Epidermal melanocyte (primary cell): Measurements from ENCODE around the gene SMARCAL1.
"Not testable (repeated sequence)": the region's sequence is repeated elsewhere in the genome, so short reads cannot be mapped to it uniquely, and the experiment has no call there.

Source experiments
- DNase-seq: peaks from one replicate; pipeline ENCODE4 v3.0.0; 2011; ENCODE audit warnings: low spot score; ENCODE audit not compliant: insufficient read length

The SMARCAL1 gene

DNA sequence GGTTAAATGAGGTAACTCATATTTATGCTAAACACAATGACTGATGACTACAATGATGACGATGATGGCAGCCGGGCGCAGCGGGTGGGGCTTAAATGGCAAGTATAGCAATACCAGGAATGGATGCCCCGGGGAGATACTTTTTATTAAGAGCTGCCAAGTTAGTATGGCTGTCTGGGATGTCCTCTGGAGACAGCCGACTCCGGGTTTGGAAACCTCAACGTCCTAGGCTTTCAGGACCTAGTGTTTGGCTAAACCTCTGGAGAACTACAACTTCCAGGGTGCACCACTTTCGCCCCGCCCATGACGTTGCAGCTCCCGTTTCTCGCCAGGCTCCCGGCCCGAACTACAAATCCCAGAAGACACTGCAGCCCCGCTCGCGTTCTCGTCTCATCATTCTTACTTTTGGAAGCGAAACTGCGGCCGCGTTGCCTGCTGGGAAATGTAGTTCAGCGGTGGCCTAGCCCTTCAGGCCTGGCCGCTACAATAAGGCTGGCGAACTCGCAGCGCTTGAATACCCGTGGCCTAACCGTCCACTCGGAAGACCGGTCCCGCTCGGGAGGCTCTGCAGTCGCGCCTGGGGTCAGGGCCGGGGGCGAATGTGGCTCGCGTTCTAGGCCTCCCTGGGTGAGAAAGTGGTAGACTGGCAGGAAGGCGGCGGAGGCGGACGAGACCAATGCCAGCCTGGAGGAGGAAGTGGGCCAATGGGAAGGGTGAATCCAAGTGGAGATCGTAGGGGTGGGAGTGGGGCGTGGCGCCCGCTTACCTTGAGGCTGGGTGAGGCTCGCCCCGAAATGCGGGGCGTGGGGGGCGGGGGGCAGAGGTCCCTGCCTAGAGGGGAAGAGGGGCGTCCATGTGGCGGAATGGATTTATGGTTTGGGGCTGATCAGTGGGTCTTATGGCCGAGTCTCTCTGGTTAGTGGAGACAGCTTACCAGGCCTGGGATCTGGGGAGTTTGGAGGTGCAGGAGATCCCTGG lies at the start of gene SMARCAL1:
Gene SMARCAL1, plus strand, starts transcription at position 463 of the 978 bp plus-strand sequence. CDS start 2,221 bp downstream, outside the sequence.
- peak; percentile 82 for DNase-seq

DNA sequence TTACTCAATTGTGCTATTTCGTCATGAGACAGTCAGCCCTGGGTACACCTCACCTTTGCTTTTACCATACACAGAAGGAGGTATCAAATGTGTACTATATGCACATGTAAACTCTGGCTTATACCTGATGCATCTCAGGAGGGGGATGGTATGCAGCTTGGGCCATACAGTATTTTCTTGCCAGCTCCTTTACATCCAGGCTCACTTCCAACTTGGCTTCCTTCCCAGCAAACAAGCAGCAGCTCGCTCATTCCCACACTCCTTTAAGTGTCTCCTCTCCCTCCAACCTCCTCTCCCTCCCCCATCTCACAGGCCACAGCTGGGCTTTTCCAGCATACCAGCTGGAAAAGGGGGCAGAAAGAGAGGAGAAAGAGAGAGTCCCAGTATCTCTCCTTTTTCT lies 49.6 kb upstream of the SMARCAL1 start:
- no peak for DNase-seq

DNA sequence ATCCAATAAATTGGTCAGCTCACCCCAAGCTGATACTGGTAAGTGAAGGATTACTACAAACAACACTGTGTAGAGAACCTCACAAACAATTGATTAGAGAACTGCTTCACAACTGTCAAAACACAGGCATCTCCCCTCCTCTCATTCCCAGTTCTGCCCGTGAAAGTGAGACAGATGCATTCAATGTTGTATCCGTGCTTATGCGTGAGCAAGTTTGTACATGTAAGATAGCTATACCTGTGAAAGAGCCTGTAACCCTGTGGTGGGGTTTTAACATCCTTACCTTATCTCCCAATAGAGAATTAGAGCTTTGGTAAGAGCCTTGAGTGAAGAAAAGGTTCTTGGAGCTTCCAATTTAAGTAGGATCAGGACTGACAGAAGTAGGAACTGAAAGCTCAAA lies 49.1 kb upstream of the SMARCAL1 start:
- DNase-seq, result no peak

DNA sequence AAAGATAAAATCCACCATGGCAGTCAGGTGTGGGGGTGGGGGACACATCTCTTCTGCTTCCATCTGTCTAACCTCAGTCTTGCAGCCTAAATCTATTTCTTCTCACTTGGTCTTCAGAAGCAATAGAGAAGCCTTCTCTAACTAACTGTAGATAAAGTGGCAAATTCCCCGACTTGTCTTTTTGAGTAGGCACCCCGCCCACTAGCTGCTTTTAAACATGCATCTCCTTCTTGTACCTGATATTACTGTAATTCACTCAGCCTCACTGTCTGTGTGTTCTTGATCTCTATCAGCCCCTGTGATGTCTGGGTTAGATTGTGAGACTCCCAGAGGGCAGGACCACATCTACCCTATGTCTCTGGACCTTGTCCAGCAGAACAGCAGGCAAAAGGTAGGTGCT lies 46.8 kb upstream of the SMARCAL1 start:
- no peak for DNase-seq

DNA sequence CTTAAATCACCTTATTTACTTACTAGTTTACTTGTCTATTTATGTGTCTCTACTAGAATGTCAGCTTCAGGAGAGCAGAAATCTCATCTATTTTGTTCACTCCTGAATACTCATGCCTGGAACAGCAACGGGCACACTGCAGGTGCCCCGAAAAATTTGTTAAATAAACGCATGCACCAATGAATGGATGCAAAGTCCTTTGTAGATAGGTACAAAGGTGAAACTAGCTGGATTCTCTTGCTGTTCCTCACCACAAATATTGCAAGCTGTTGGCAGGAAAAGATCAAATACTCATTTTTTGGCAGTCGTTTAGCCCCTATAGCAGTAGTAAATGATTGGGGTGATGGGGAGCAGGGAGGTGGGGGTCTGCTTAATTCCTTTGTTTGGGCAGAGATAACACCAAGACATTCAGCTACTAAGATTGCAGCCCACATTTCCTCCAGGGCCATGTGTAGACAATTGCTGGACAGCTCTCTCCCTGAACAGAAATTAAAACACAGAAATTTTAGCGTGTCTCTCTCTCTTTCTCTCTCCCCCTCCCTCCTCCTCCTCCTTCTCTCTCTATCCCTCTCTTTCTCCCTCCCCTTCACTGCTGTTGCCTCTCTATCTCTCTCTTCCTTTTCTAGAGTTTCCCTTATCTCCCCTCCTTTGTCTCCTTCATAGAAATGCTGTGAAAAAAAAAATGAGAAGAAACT lies 45.4 kb upstream of the SMARCAL1 start:
- no peak for DNase-seq

DNA sequence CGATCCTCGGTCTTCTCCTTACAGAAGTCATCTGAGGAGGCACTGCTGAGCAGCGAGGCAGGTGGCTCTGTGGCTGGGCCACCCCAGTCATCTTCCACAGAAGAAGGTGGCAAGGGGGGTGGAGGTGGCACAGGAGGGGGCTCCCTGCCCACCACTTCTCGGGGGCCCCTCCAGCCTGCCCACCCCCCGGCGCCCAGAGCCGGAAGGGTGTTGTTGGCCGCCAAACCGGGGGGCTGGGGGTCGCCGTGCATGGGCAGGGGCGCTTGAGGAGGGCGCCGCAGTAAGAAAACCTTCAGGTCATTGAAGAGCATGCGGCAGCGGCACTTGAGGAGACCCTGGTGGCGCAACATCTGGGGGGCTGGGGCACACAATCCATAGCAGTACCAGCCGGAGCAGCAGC lies 42.5 kb upstream of the SMARCAL1 start:
- no peak for DNase-seq

DNA sequence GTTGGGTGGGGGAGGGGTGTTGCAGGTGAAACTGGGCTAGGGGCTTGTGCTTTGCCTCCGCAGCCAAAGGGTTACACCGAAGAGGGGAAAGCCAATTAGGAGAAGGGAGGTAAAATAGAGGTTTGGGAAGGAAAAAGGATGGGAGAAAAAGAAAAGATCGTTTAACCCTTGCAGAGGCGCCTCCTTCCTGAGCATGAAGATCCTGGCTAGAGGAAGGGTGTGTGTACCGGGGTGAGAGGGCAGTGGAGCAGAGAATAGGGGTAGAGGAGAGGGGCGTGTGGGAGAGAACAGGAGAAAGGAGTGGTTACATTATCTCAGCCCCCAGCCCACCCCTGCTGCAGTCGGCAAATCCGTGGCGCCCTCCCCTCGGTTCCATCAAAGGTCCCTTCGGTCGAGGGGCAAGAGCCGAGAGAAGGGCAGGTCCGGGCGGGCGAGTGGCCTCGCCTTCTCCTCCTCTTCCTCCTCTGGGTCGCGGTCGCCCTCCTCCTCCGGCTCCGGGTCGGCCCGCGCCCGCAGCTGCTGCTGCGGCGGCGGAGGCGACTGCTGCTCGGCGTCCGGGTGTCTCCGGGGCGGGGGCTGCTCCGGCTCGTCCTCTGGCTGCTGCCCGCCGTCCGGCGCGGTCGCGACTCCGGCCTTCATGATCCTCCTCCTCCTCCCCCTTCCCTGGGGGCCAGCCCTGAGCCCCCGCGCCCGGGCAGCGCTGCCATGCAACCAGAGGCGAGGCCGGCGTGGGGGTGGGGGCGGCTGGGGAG lies 41.1 kb upstream of the SMARCAL1 start:
- DNase-seq, result no peak

DNA sequence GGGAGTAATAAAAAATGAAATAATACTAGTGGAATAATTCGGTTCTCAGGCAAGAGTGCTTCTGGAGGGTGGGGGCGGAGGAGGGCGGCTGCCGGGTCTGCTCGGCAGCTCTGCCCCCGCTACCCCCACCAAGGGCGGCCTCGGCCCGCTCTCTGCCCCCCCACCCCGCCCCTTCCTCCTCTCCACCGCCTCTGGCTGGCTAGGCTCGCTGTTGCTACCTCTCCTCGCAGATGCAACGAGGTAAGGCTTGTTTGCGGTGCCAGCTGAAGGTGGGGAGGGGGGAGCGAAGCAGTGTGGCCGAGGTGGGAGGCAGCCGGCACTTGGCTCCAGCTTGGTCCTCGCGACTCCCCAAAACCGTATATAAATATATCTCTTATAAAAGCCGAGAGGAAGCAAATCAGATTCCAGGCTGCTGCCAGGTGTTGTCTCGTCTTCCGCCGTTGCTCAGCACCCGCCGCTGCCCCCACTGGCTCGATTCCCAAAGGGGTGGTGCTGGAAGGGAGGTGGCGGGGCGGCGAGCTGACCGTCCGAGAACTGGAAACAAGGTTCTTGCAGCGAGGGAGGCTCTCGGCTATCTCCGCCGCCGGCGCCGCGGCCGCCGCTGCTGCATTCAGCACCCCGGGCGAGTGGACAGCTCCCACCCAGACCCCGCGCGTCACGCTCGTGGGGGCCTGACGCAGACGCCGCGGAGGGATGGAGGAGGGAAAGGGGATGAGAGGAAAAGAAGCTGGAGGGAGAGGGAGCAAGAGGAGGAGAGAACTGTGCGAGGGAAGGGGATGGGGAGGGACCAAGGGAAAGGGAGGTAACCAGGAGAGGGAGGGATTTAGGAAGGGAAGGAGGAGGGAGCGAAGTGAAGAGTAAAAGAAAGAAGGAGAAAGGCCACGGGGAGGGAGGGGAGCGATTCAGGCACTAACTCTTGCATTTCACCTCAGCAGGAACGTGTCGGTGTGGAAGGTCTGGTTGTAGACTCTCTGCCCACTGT lies 40.3 kb upstream of the SMARCAL1 start, which contains the start of gene MARCHF4:
Gene MARCHF4, minus strand, starts transcription at position 763 of the 982 bp plus-strand sequence. CDS start 2,223 bp downstream, outside the sequence.
- peak; percentile 71 for DNase-seq

DNA sequence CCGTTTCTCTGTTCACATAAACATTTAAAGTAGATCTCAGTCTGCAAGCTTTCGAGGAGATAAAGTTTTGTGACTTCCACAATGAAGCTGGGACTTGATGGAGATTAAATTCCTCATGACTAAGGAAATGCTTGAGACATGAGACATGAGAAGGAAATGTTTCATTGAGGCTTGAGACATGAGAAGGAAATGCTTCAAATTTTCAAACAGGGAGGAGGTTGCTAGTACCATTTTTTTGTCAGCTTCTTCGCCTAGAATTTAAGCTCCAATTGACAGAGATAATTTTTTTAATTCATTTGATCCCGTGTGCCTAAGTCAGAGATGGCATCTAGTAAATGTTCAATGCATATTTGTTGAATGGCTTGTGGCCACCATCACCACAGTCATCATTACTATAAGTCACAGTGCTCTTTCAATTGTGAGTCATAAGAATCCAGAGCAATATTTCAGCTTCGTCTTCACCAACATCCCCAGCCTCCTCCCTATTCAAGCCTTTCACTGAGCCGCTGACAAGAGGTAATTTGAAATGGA lies 39.5 kb upstream of the SMARCAL1 start:
- DNase-seq, result no peak

DNA sequence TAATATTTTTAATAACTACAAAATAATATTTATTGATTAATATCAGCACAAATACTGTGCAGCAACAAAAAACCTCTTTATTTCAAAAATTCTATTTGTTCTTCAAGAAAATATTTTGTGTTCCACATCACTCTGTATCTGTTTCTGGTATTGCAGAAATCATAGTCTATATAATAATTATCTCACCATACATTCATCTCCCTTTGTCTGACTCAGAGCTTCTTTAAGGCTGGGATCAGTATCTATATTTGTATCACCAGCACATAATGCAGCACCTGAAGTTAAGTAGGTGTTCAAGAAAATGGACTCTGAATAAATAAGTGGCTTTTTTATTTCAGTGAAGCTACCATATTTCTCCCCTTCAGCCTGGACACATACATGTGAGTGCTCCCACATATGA lies 38.4 kb upstream of the SMARCAL1 start:
- no peak for DNase-seq

DNA sequence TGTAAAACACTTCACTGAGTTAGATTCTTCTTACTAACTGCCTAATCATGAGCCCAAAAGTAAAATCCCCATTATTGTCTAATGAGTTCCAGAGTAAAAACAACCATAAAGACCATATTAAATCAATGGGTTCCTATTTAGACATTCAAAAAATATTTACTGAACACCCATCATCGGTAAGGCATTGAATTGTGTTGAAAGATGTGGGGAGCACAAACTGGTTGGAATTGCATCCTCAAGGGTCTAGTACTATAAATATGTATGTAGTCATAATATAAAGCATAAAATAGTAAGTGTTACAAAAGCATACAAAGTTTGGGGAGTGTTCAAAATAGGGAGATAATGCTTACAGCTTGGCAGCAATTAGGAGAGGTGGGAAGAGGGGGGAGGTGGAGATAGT lies 37.0 kb upstream of the SMARCAL1 start:
- no peak for DNase-seq

DNA sequence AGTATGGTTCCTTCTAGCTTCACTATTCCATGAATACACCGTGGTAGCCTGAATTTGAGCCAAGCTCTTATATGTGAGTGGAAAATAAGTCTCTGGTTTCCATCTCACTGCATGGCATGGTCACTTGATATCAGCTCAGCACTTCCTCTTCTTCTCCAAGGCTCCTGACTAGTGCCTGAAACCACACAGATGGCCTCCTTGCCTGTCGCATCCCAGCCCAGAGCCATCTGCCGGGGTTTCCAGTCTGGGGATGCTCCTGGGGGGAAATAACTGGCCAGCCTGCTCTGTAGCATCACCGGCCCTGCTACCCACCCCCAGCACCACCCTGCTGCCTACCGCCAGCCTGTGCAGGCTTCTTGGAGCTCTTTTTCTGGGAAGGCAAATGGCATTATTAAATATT lies 32.3 kb upstream of the SMARCAL1 start:
- DNase-seq, result no peak

DNA sequence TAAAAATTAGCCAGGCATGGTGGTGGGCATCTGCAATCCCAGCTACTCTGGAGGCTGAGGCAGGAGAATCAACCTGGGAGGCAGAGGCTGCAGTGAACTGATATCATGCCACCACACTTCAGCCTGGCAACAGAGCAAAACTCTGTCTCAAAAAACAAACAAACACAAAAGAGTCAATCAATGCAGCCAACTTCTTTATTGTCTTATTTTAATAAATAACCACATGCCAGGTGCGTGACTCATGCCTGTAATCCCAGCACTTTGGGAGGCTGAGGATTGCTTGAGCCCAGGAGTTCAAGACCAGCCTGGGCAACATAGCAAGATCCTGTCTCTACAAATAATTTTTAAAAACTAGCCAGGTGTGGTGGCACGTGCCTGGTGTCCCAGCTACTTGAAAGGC lies 27.9 kb upstream of the SMARCAL1 start:
- not testable (repeated sequence) for DNase-seq

DNA sequence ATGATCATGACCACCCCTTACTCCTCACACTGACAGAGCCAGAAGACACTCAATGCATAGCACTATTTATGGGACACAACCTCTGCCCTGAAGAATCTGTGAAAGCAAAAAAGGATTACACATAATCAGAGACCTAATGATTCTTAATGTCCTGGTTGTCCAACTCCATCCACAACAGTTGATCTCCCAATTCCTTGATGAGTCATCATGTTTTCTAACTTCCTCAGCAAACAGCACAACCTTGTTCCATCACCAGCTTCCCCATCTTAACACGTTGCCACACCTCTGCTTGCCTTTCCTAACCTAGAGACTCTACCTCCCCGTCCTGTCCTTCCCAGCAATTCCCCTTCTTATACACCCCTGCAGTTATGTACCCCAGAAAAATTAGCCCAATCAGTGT lies 26.8 kb upstream of the SMARCAL1 start:
- no peak for DNase-seq

DNA sequence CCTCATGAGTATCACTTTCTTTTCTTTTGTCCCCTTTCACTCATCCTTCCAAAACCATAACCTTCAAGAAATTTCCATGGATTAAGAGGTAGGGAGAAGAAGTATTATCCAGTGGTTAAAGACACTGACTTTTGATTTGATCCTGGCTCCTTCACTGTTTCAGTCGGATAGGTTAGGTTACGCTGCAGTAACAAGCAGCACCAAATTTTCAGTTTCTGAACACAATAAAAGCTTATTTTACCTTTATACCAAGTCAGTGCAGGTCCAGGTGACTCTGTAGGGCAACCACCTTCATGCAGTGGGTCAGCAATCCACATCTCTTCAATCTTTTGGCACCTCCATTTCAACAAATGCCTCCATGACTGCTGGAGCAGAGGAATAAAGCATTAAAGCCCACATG lies 25.0 kb upstream of the SMARCAL1 start:
- DNase-seq, result no peak

DNA sequence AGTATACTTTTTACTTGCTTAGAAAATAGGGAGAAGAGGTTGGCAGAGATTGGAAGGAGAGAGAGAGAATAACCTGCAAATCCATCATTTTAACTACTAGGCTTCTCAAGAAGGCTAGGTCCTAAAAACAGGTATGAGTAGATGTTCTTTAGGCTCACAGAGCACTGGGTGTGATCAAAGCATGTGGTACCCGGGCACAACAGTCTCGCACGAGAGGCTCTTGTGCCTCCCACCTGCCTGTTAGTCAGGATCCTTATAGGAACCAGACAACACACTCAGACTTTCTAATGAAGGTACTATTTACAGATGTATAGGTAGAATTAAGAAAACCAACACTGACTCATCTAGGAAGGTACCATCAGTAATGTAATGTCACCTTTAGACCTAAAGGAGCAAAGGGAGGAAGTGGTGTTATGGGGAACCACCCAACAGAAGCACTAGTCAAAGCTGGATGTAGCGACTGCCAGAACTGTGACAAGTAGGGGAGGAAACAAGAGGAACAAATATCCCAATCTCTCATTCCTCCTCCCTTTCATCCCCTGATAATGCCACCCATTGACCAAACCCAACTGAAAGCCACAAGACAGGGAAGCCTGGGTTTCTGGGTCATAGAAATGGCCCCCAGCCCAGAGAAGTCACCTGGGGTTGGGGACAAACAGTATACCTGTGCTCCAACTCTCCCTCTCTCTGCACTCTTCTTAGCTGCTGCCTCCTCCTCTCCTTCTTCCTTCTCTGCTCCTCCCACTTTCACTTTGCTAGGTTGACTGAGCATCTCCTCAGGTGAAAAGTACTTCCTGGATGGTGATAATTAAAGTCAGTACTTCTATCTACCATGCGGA lies 24.0 kb upstream of the SMARCAL1 start:
- DNase-seq, result no peak

DNA sequence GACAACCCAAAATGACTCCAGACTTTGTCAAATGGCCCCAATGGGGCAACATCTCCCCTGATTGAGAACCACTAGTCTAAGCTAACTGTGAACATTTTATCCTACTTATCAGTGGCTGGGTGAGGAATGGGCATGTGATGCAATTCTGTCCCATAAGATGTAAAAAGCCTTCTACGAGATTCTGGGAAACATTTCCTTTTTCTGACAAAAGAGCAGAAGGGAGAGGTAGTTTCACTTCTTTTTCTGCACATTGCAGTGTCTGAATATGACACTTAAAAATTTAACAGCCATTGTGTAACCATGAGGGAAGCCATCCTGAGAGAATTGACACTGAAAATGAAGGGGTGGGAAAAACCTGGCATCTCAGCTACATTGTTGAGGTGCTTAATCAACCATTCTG lies 22.7 kb upstream of the SMARCAL1 start:
- no peak for DNase-seq

DNA sequence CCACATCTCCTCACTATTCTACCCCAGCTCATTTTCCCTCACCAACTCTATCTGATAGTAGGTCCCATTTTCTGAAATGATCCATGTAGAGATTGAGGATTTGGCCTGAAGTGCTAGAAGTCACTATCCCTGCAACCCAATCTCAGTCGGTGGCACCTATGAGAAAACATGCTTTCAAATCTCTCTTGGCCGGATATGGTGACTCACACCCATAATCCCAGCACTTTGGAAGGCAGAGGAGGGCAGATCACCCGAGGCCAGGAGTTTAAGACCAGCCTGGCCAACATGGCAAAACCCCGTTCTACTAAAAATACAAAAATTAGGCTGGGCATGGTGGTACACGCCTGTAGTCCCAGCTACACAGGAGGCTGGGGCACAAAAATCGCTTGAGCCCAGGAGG lies 20.9 kb upstream of the SMARCAL1 start:
- no peak for DNase-seq

DNA sequence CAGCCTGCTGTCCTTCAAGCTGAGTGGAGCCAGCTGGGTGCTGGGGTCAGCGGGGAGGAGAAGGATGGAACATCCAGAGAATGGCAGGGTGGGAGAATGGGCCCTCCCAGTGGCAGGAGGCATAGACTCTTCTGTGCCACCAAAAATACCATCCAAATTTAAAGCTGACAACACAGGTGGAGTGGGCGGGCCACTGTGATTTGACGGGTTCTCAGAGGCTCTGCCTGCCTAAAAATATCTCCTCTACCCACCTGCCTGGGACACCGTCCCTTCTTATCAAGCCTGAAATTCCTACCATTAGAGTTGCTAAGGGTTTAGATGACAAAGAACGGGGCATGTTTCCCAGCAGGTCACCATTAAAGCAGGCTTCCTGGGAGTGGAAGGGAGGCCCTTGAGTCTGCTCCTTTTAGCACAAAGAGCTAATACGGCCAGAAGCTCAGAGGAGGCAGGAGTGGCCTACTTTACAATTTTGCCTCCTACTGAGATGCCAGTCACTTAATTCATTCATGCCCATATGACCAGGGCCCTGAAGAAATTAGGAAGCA lies 20.2 kb upstream of the SMARCAL1 start:
- DNase-seq, result no peak
